Thoracic aorta endothelial cell (primary cell): ENCODE measurements around the gene TEAD4. TPM values are rescaled to one million over a fixed set of nuclear protein-coding genes. Genes with fewer than 3 reads are reported as not detected.

Experiments used
- small RNA-seq: library from RNA; depleted of rRNA; stranded (forward); fragments of <200 nt; gene quantifications from one replicate; pipeline ENCODE3, GENCODE V24; 2012
- total RNA-seq: library from RNA; depleted of rRNA; stranded (reverse); fragments of >200 nt; gene quantifications from 2 replicates; pipeline ENCODE4 v1.2.3, GENCODE V29; 2012

The TEAD4 gene
- 37.6 and 51.3 TPM in 2 replicates for total RNA-seq

DNA sequence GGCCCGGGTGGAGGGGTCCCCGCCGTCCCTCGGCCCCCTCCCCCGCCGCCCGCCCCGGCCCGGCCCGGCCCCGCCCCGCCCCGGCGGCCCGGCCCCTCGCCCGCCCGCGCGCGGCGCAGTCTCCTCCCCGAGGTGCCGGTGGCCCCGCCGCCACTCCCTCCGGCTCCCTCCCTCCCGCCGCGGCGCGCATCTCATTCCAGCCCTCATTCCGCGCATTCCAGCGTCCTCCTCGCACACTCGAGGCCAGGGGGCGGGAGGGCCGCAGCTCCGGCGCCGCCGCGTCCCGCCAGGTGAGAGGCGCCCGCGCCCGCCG is at the start of gene TEAD4:
TEAD4 (plus strand) TSS at position 206 of the 313 bp plus-strand sequence.

GRCh38 chr12:3076730-3077571 is 117.8 kb downstream of the TEAD4 start, which contains the start of gene TSPAN9:
TSPAN9 (plus strand) TSS chr12:3077379; CDS start chr12:3201194, 123,815 bp downstream.

Small RNAs within 50 kb of the gene (small RNA-seq; reads per million reads assigned to genes)
- gene RNU6-1315P: not detected

Other genes with a start within 250 kb of the TEAD4 start
- 63.4 and 73.2 TPM in 2 replicates for gene FKBP4, start 164.4 kb upstream of the TEAD4 start, total RNA-seq
- gene ITFG2, start 146.7 kb upstream of the TEAD4 start, total RNA-seq: 18.7 and 21.4 TPM in 2 replicates
- not detected in 2 replicates for gene NRIP2, start 124.4 kb upstream of the TEAD4 start, total RNA-seq
- not detected in 2 replicates for gene TEX52, start 102.4 kb upstream of the TEAD4 start, total RNA-seq
- 29.7 and 54.6 TPM in 2 replicates for gene FOXM1, start 82.2 kb upstream of the TEAD4 start, total RNA-seq
- 26.1 and 34.5 TPM in 2 replicates for gene RHNO1, start 82.2 kb upstream of the TEAD4 start, total RNA-seq
- 27.3 and 30.5 TPM in 2 replicates for gene TULP3, start 68.5 kb upstream of the TEAD4 start, total RNA-seq
- gene TSPAN9, start 118.0 kb downstream of the TEAD4 start, total RNA-seq: 41.6 and 46.1 TPM in 2 replicates